Adrenal gland (tissue), 12 donors: ENCODE results near the gene CSKMT. TPM values are rescaled to one million over a fixed set of nuclear protein-coding genes. Genes with fewer than 3 reads are reported as not detected.

ENCODE experiments used
- DNase-seq, 7 donors: peaks; one replicate each; pipeline ENCODE4 v3.0.0-alpha.2; 2019 to 2020
- H3K27ac ChIP-seq, 5 donors: fragments of 200-600 bp; sonication (generic) in 4 of 5; 1 replicate in 3 of 5; 2 replicates in 2 of 5; pipeline versions ENCODE4 v1.5.1 to v1.8.0; 2016 to 2020; ENCODE audit warnings: mild to moderate bottlenecking in 1 of 5
- H3K27me3 ChIP-seq: fragments of 200-600 bp; 2 replicates; pipeline ENCODE4 v1.8.0; 2021
- H3K36me3 ChIP-seq, 2 donors: fragments of 200-600 bp; replicated peaks in 1 of 2; 1 replicate in 1 of 2; 2 replicates in 1 of 2; pipeline versions ENCODE4 v1.5.1 to v1.8.0; 2018 to 2022
- H3K4me1 ChIP-seq, 2 donors: fragments of 200-600 bp; replicated peaks in 1 of 2; 1 replicate in 1 of 2; 2 replicates in 1 of 2; pipeline versions ENCODE4 v1.5.1 to v1.8.0; 2018 to 2021
- H3K4me3 ChIP-seq, 4 donors: fragments of 200-600 bp; sonication (generic) in 3 of 4; one replicate each; pipeline ENCODE4 v1.5.1; 2016 to 2018
- H3K9me3 ChIP-seq, 3 donors: fragments of 200-600 bp; sonication (generic) in 1 of 3; replicated peaks in 1 of 3; 1 replicate in 2 of 3; 2 replicates in 1 of 3; pipeline versions ENCODE4 v1.5.1 to v1.8.0; 2016 to 2021
- POLR2A ChIP-seq, 2 donors: fragments of 450-650 bp; IDR thresholded peaks; one replicate each; pipeline ENCODE4 v1.6.1; 2017; ENCODE audit warnings: antibody characterized with exemption in 2 of 2, mild to moderate bottlenecking in 2 of 2, moderate library complexity in 1 of 2
- WGBS, 4 donors: extraction: QIAGEN DNeasy Blood & Tissue Kit in 2 of 4; methylation state at CpG; one replicate each; pipeline versions ENCODE4 v1.1.5 to v1.1.7; 2013 to 2017; 5-methylcytosine and 5-hydroxymethylcytosine counted together
- intact Hi-C, 2 donors: fragments of 100-400 bp; cut with DNase I; formaldehyde crosslinking; loops; one replicate each; pipeline versions ENCODE4 v1.14.1 to v1.15.0; 2022 to 2023
- polyA plus RNA-seq, 3 donors: library from polyadenylated mRNA; stranded (reverse); fragments of 200-250 nt in 2 of 3; fragments of 350-450 nt in 1 of 3; fragmentation: Illumina TruSeq in 1 of 3; extraction: RNeasy Lipid Tissue Mini Kit (QIAGEN cat#74804) in 1 of 3; gene quantifications; one replicate each; pipeline ENCODE4 v1.2.3, GENCODE V29; 2013 to 2014
- total RNA-seq, 9 donors: library from RNA; depleted of rRNA in 4 of 9; stranded (reverse); fragments of >200 nt in 4 of 9; fragments of 120-200 nt in 1 of 9; fragmentation: NEBNext Ultra II Directional in 1 of 9; extraction: Animal tissue kit (Norgen Biotek cat#: 25700) in 1 of 9; gene quantifications; one replicate each; pipeline versions ENCODE4 v1.1.0 to v1.2.4, GENCODE V29; 2013 to 2023
- TF ChIP-seq, protein P1 (sequence below), 6 experiments: fragments of 450-650 bp in 4 of 6; fragments of 200-600 bp in 2 of 6; sonication (generic) in 1 of 6; IDR thresholded peaks; 1 replicate in 5 of 6; 2 replicates in 1 of 6; pipeline versions ENCODE4 v1.5.1 to v1.8.0; 2016 to 2021; ENCODE audit warnings: antibody characterized with exemption in 6 of 6, mild to moderate bottlenecking in 2 of 6, moderate library complexity in 1 of 6
- donor health status: healthy with polysubstance abuse.
- donor health status: Bipolar disorder and iron deficiency.
- donor health status: DM: yes; HTN: yes; CAD: no.
- donor health status: DM: no; HTN: no; CAD: no.
- donor health status: DM: no; HTN: no; CAD: no.
- donor health status: DM: yes; HTN: yes; CAD: no.

The CSKMT gene
- total and polyA plus RNA-seq, 12 donors: 1.9 to 37.2 (median 8.7) TPM; not detected in 1

DNA sequence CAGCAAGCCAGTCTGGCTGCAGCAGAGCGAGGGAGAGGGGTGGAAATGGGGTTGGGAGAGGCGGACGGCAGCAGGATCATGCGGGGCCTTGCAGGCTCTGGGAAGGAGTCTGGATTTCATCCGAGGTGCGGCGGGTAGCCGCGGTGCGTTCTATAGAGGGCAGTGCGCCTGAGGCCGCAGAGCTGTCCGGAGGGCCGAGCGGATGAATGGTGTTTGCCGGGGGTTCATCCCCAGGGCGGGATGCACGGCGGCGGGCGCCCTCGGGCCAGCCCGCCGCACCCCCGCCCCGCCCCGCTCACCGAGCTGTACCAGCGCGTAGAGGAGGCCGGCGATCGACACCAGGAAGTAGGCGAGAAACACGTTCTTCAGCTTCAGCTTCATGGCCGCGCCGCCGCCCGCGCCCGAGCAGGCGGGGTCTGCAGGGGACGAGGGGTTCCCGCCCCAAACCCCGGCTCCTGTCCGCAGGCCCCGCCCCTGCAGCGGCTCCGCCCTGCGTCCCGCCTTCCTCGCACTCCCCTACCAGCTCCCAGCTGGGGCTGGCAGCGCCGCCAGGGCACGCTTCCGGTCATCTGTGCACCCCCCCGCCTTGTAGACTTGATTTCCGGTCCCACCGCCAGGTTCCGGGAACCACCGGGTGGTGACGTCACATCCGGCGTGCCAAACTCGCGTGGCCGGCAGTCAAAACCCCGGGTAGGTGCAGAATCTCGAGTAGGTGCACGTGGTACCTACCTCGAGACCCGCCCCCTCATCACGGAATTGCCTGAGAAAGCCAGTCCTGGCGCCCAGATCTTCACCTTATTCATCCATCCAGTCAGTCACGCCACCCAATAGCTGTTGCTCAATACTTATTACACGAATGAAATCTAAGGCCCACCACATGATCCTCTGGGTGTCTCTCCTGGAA, 43.3 kb upstream of the CSKMT start, which contains the start of gene B3GAT3:
Gene B3GAT3, minus strand, starts transcription at position 420 of the 904 bp plus-strand sequence. Its CDS starts 39 bp downstream, at position 381.
- Histone ChIP-seq H3K27ac (peak within 1 kb of the TSS; percentile 61 to 96 (median 85)), H3K4me3 (peak within 1 kb of the TSS; percentile 40 to 87 (median 50)), H3K9me3 (no peaks in the 10 kb centered on the region), H3K27me3 (no peaks in the 10 kb centered on the region), H3K36me3 (peaks cover 0 to 27% of the 10 kb centered on the region in 2 donors), H3K4me1 (peaks cover 0 to 18% of the 10 kb centered on the region in 2 donors)
- WGBS, 4 donors: 1 to 2% (median 1%) methylated on average over 23 to 77 of the region's 77 CpGs
- TF ChIP-seq, protein P1, sequence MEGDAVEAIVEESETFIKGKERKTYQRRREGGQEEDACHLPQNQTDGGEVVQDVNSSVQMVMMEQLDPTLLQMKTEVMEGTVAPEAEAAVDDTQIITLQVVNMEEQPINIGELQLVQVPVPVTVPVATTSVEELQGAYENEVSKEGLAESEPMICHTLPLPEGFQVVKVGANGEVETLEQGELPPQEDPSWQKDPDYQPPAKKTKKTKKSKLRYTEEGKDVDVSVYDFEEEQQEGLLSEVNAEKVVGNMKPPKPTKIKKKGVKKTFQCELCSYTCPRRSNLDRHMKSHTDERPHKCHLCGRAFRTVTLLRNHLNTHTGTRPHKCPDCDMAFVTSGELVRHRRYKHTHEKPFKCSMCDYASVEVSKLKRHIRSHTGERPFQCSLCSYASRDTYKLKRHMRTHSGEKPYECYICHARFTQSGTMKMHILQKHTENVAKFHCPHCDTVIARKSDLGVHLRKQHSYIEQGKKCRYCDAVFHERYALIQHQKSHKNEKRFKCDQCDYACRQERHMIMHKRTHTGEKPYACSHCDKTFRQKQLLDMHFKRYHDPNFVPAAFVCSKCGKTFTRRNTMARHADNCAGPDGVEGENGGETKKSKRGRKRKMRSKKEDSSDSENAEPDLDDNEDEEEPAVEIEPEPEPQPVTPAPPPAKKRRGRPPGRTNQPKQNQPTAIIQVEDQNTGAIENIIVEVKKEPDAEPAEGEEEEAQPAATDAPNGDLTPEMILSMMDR (IDR thresholded peaks at IDR 0.05): peak in 4 of 6 experiments; percentile 24 to 45 (median 28)
- peak; percentile 65 to 80 for TF ChIP-seq POLR2A (IDR thresholded peaks at IDR 0.05)
- intact Hi-C loops: no loop called here
- peak; percentile 98 to 99 (median 99) for DNase-seq

DNA sequence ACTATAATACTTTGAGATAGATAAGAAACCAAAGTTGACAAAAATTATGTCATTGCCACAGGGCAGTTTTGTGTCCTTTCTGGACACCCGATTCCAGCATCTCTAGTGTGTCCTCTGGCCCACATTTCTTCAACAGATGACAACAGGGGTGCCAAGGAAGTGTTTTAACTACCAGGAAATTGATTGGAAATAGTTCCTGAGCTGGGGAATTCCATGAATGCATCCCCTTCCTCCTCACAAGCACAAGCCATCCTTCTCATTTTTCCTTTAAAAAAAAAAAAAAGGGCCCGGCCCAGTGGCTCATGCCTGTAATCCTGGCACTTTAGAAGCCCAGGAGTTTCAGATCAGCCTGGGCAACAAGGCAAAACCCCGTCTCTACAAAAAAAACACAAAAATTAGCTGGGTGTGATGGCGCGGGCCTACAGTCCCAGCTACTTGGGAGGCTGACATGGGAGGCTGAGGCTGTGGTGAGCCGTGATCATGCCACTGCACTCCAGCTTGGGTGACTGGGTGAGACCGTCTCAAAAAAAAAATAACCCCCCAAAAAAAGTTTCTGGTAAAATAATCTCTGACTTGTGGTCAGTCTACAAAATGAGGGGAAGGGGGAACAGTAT, 42.5 kb upstream of the CSKMT start:
- Histone ChIP-seq H3K4me3 (peak overlapping the region in 2 of 4 donors; percentile 18 to 87), H3K27ac (peak overlapping the region; percentile 61 to 96 (median 85)), H3K27me3 (no peaks in the 10 kb centered on the region), H3K4me1 (peaks cover 0 to 18% of the 10 kb centered on the region in 2 donors), H3K36me3 (peaks cover 0 to 27% of the 10 kb centered on the region in 2 donors), H3K9me3 (no peaks in the 10 kb centered on the region)
- 85 to 90% (median 87%) methylated on average over 7 of the region's 7 CpGs for WGBS, 4 donors
- TF ChIP-seq, protein P1 (IDR thresholded peaks at IDR 0.05): no peak
- no peak for TF ChIP-seq POLR2A (IDR thresholded peaks at IDR 0.05)
- no peak for DNase-seq
- intact Hi-C loops: no loop called here

DNA sequence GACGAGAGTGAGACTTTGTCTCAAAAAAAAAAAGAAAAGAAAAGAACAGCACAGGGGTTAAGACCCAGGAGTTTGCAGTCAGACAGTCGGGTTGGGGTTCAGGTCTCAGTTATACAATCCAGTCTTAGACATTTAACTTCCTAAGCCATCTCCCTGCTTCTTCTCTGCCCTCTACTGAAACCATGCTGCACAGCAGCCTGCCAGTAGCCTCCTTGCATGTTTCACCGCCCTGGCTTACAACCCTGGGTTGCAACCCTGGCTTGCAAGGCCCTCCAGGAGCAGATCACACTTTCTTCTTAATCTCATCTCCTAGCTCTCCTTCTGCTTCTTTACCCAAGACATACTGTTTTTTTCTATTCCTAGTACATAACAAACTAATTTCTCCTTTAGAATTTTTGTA, 37.4 kb upstream of the CSKMT start:
- H3K4me3 ChIP-seq: no peak overlapping the region
- H3K27ac ChIP-seq: no peak overlapping the region
- TF ChIP-seq, protein P1 (IDR thresholded peaks at IDR 0.05): no peak
- peaks cover 0 to 78% of the 10 kb centered on the region in 2 donors for H3K36me3 ChIP-seq
- 85 to 93% (median 87%) methylated on average over 3 of the region's 3 CpGs for WGBS, 4 donors
- no peaks in the 10 kb centered on the region for H3K27me3 ChIP-seq
- H3K4me1 ChIP-seq: peaks cover 0 to under 1% of the 10 kb centered on the region in 2 donors
- no peaks in the 10 kb centered on the region for H3K9me3 ChIP-seq
- no peak for DNase-seq
- intact Hi-C loops: no loop called here

DNA sequence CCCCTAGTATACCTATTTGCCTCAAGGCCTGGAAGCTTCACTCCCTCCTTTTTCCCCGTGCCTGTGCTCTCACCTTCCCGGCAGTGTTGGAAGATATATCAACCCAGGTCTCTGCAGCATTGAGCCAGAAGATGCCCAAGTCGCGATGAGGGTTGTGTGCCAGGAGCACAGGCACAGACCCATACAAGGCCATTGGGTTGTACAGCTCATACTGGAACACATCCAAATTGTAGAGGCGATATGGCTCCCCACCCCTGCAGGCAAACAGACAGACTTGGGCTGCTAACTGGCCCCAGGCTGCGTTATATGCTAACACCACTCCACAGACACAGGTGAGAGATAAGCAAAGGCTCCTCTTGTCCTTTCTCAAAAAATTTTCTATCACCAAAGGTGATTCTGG, 32.6 kb upstream of the CSKMT start:
- no peak for TF ChIP-seq POLR2A (IDR thresholded peaks at IDR 0.05)
- TF ChIP-seq, protein P1 (IDR thresholded peaks at IDR 0.05): no peak
- H3K9me3 ChIP-seq: no peaks in the 10 kb centered on the region
- intact Hi-C loops: no loop called here
- no peak overlapping the region for H3K4me3 ChIP-seq
- no peaks in the 10 kb centered on the region for H3K4me1 ChIP-seq
- DNase-seq: peak in 2 of 7 donors; percentile 29 to 75
- H3K27ac ChIP-seq: no peak overlapping the region
- peaks cover 0 to 100% of the 10 kb centered on the region in 2 donors for H3K36me3 ChIP-seq
- no peaks in the 10 kb centered on the region for H3K27me3 ChIP-seq
- WGBS, 4 donors: 47 to 80% (median 55%) methylated on average over 2 to 6 of the region's 6 CpGs
